IMR-90 (cell line): ENCODE results near the gene RCAN2. TPM values are rescaled to one million over a fixed set of nuclear protein-coding genes. Genes with fewer than 3 reads are reported as not detected.

Experiments used
- ATAC-seq: fragments of 200-7000 bp; cut with Tn5 transposase; 2 replicates; pipeline ENCODE4 v1.9.1; 2020; ENCODE audit warnings: low read depth, mild to moderate bottlenecking, moderate library complexity
- BruUV-seq: library from RNA; stranded (reverse); fragments of 400-500 nt; replicated peaks from 2 replicates; lab custom pipeline; 2021; lab: Mats Ljungman, UMichigan
- CTCF ChIA-PET: fragments of 300-600 bp; formaldehyde crosslinking; extraction: SDS; loops from one replicate; lab custom pipeline; 2021; ENCODE audit warnings: antibody characterized with exemption; lab: Yijun Ruan, JAX
- POLR2A ChIA-PET: fragments of 300-600 bp; sonication (Branson Sonifier 250); formaldehyde crosslinking; loops from one replicate; lab custom pipeline; 2022; ENCODE audit warnings: antibody characterized with exemption; ENCODE audit not compliant: unreplicated experiment; lab: Charles Lee
- DNase-seq: peaks from one replicate; pipeline ENCODE4 v3.0.0; 2013
- H2AFZ ChIP-seq: replicated peaks from 2 replicates; pipeline ENCODE3; 2013; ENCODE audit warnings: low read length, mild to moderate bottlenecking; ENCODE audit not compliant: poor library complexity
- H2AK5ac ChIP-seq: 2 replicates; pipeline ENCODE4 v1.6.1; 2013; ENCODE audit warnings: low read depth, low read length, inconsistent platforms
- H2AK9ac ChIP-seq: replicated peaks from 2 replicates; pipeline ENCODE3; 2013; ENCODE audit warnings: mild to moderate bottlenecking, low read depth, low read length, moderate library complexity; ENCODE audit not compliant: poor library complexity
- H2BK120ac ChIP-seq: 2 replicates; pipeline ENCODE4 v1.6.1; 2013; ENCODE audit warnings: low read depth, low read length, inconsistent platforms
- H2BK15ac ChIP-seq: 3 replicates; pipeline ENCODE4 v1.6.1; 2013; ENCODE audit warnings: low read depth, low read length, inconsistent platforms
- H2BK20ac ChIP-seq: 2 replicates; pipeline ENCODE4 v1.6.1; 2013; ENCODE audit warnings: low read depth, mild to moderate bottlenecking, inconsistent platforms, low read length, moderate library complexity
- H2BK5ac ChIP-seq: 2 replicates; pipeline ENCODE4 v1.6.1; 2013; ENCODE audit warnings: mild to moderate bottlenecking, low read depth, low read length, inconsistent platforms; ENCODE audit not compliant: poor library complexity, severe bottlenecking
- H3K14ac ChIP-seq: replicated peaks from 2 replicates; pipeline ENCODE4 v1.6.1; 2013; ENCODE audit warnings: low read depth, low read length, inconsistent platforms
- H3K18ac ChIP-seq: 2 replicates; pipeline ENCODE4 v1.6.1; 2013; ENCODE audit warnings: low read depth, low read length, control low read depth
- H3K23ac ChIP-seq: 2 replicates; pipeline ENCODE4 v1.6.1; 2013; ENCODE audit warnings: low read depth, low read length, inconsistent platforms
- H3K27ac ChIP-seq: 2 replicates; pipeline ENCODE4 v1.5.1; 2013; ENCODE audit warnings: mild to moderate bottlenecking, control low read depth, low read length; ENCODE audit not compliant: insufficient read depth
- H3K27me3 ChIP-seq: 2 replicates; pipeline ENCODE4 v1.6.1; 2013; ENCODE audit warnings: low read length; ENCODE audit not compliant: control insufficient read depth, insufficient read depth
- H3K36me3 ChIP-seq: 2 replicates; pipeline ENCODE4 v1.6.1; 2013; ENCODE audit warnings: low read length, mixed read lengths; ENCODE audit not compliant: control insufficient read depth, insufficient read depth
- H3K4ac ChIP-seq: 2 replicates; pipeline ENCODE4 v1.6.1; 2013; ENCODE audit warnings: low read depth, low read length, inconsistent platforms
- H3K4me1 ChIP-seq: 2 replicates; pipeline ENCODE4 v1.6.1; 2013; ENCODE audit warnings: low read length, mixed read lengths; ENCODE audit not compliant: control insufficient read depth, insufficient read depth
- H3K4me2 ChIP-seq: 2 replicates; pipeline ENCODE4 v1.6.1; 2013; ENCODE audit warnings: low read depth, mild to moderate bottlenecking, control low read depth, low read length, moderate library complexity
- H3K4me3 ChIP-seq: 2 replicates; pipeline ENCODE4 v1.5.1; 2013; ENCODE audit warnings: low read depth, mild to moderate bottlenecking, control low read depth, low read length, moderate library complexity; ENCODE audit not compliant: insufficient read depth
- H3K56ac ChIP-seq: 2 replicates; pipeline ENCODE4 v1.6.1; 2013; ENCODE audit warnings: low read length, inconsistent platforms; ENCODE audit not compliant: insufficient read depth; ENCODE audit errors: extremely low read depth
- H3K79me1 ChIP-seq, 2 experiments: 2 replicates each; pipeline ENCODE4 v1.6.1; 2013; ENCODE audit warnings: low read length in 2 of 2, inconsistent platforms in 1 of 2, low read depth in 1 of 2
- H3K9ac ChIP-seq: 2 replicates; pipeline ENCODE4 v1.6.1; 2013; ENCODE audit warnings: low read depth, low read length, control low read depth
- H3K9me1 ChIP-seq: 2 replicates; pipeline ENCODE4 v1.6.1; 2013; ENCODE audit warnings: low read length, inconsistent platforms; ENCODE audit not compliant: insufficient read depth
- H3K9me3 ChIP-seq: 2 replicates; pipeline ENCODE4 v1.6.1; 2013; ENCODE audit warnings: low read length; ENCODE audit not compliant: control insufficient read depth, insufficient read depth
- H4K20me1 ChIP-seq: 2 replicates; pipeline ENCODE4 v1.6.1; 2013; ENCODE audit warnings: low read length, inconsistent platforms; ENCODE audit not compliant: insufficient read depth
- H4K5ac ChIP-seq: 2 replicates; pipeline ENCODE4 v1.6.1; 2013; ENCODE audit warnings: mild to moderate bottlenecking, low read depth, low read length, control low read depth
- H4K8ac ChIP-seq, 2 experiments: 2 replicates each; pipeline ENCODE4 v1.6.1; 2013; ENCODE audit warnings: low read depth in 2 of 2, low read length in 2 of 2, control low read depth in 1 of 2, inconsistent platforms in 1 of 2
- H4K91ac ChIP-seq: 2 replicates; pipeline ENCODE4 v1.6.1; 2013; ENCODE audit warnings: low read depth, low read length, inconsistent platforms; ENCODE audit not compliant: insufficient read depth
- BHLHE40 ChIP-seq: fragments of 150-350 bp; IDR thresholded peaks from 2 replicates; pipeline ENCODE4 v1.6.1; 2016; ENCODE audit warnings: mild to moderate bottlenecking, low read depth, low read length
- CEBPB ChIP-seq: IDR thresholded peaks from 2 replicates; pipeline ENCODE4 v1.6.1; 2012; ENCODE audit warnings: low read depth, low read length, improper control_type of control experiment
- CHD1 ChIP-seq: IDR thresholded peaks from 2 replicates; pipeline ENCODE4 v1.6.1; 2012; ENCODE audit warnings: low read depth, low read length, improper control_type of control experiment
- CTCF ChIP-seq: conservative IDR thresholded peaks from 2 replicates; pipeline ENCODE4 v1.5.1; 2012; ENCODE audit warnings: mild to moderate bottlenecking, low read depth, low read length, improper control_type of control experiment
- ELK1 ChIP-seq: fragments of 150-350 bp; IDR thresholded peaks from 2 replicates; pipeline ENCODE4 v1.6.1; 2016; ENCODE audit warnings: low read depth, mild to moderate bottlenecking, low read length, moderate library complexity, borderline replicate concordance
- FOS ChIP-seq: fragments of 150-350 bp; IDR thresholded peaks from 2 replicates; pipeline ENCODE4 v1.6.1; 2016; ENCODE audit warnings: low read depth, low read length
- MAFK ChIP-seq: IDR thresholded peaks from 2 replicates; pipeline ENCODE4 v1.6.1; 2012; ENCODE audit warnings: low read depth, low read length, improper control_type of control experiment
- MAZ ChIP-seq: IDR thresholded peaks from 2 replicates; pipeline ENCODE4 v1.6.1; 2012; ENCODE audit warnings: low read depth, mild to moderate bottlenecking, low read length, improper control_type of control experiment, moderate library complexity, borderline replicate concordance
- MXI1 ChIP-seq: IDR thresholded peaks from 2 replicates; pipeline ENCODE4 v1.6.1; 2012; ENCODE audit warnings: low read depth, mild to moderate bottlenecking, low read length, moderate library complexity, borderline replicate concordance
- NFE2L2 ChIP-seq: fragments of 150-350 bp; IDR thresholded peaks from 2 replicates; pipeline ENCODE4 v1.6.1; 2016; ENCODE audit warnings: low read depth, mild to moderate bottlenecking, low read length
- POLR2A ChIP-seq: IDR thresholded peaks from 2 replicates; pipeline ENCODE4 v1.6.1; 2012; ENCODE audit warnings: mild to moderate bottlenecking, low read depth, low read length
- RAD21 ChIP-seq: IDR thresholded peaks from 2 replicates; pipeline ENCODE4 v1.6.1; 2012; ENCODE audit warnings: low read length, improper control_type of control experiment
- RCOR1 ChIP-seq: IDR thresholded peaks from 2 replicates; pipeline ENCODE4 v1.6.1; 2012; ENCODE audit warnings: mild to moderate bottlenecking, low read length, improper control_type of control experiment; ENCODE audit not compliant: insufficient replicate concordance
- RFX5 ChIP-seq: IDR thresholded peaks from 2 replicates; pipeline ENCODE4 v1.8.0; 2012; ENCODE audit warnings: low read depth, mild to moderate bottlenecking, low read length, moderate library complexity
- SMC3 ChIP-seq: fragments of 150-350 bp; IDR thresholded peaks from 2 replicates; pipeline ENCODE4 v1.6.1; 2016; ENCODE audit warnings: low read depth, mild to moderate bottlenecking, antibody characterized with exemption, low read length, moderate library complexity
- USF2 ChIP-seq: fragments of 150-350 bp; IDR thresholded peaks from 2 replicates; pipeline ENCODE4 v1.6.1; 2017; ENCODE audit warnings: mild to moderate bottlenecking, antibody characterized with exemption, low read length, low read depth
- WGBS, 2 experiments: methylation state at CpG; one replicate each; pipeline versions ENCODE4 v1.1.5 to v1.1.7; 2013; ENCODE audit warnings: missing lambda C conversion rate in 2 of 2; ENCODE audit not compliant: insufficient read length in 1 of 2; ENCODE audit errors: extremely low coverage in 2 of 2; 5-methylcytosine and 5-hydroxymethylcytosine counted together
- dilution Hi-C: fragments of 300-500 bp; cut with HindIII; formaldehyde crosslinking; loops from one replicate; pipeline ENCODE4 v1.14.3; 2018; ENCODE audit warnings: low sequenced_read_pairs; ENCODE audit not compliant: unreplicated experiment
- in situ Hi-C: fragments of 300-500 bp; cut with MboI; formaldehyde crosslinking; loops from 3 replicates; pipeline ENCODE4 v1.14.3; 2019; ENCODE audit warnings: low sequenced_read_pairs, inconsistent platforms, mixed read lengths
- intact Hi-C: fragments of 100-400 bp; cut with micrococcal nuclease; formaldehyde crosslinking; loops from 2 replicates; pipeline ENCODE4 v1.10.0; 2022
- polyA plus RNA-seq, 3 experiments: library from polyadenylated mRNA; depleted of rRNA; stranded (reverse); fragments of >200 nt; gene quantifications; 2 replicates each; pipeline ENCODE4 v1.2.3, GENCODE V29; 2012; ENCODE audit warnings: low replicate concordance in 1 of 3
- total RNA-seq: library from RNA; depleted of rRNA; stranded (reverse); fragments of >200 nt; gene quantifications from 2 replicates; pipeline ENCODE4 v1.2.3, GENCODE V29; 2012

RCAN2 gene
- total and polyA plus RNA-seq, 2 of the 4 experiments (the other 2 are of a cell fraction), result 1.3 to 1.8 TPM

GRCh38 chr6:46276576-46277142 is 214.6 kb downstream of the RCAN2 start:
- DNase-seq, result no peak
- in situ Hi-C loops, result no loop called here
- H3K9me1 ChIP-seq, result no peaks in the 10 kb centered on the region
- WGBS, 2 experiments, result no CpG with 5 or more reads among the region's 2 CpGs
- no peak overlapping the region for H2AK5ac ChIP-seq
- intact Hi-C loops, result no loop called here
- no peaks in the 10 kb centered on the region for H3K36me3 ChIP-seq
- no peak overlapping the region for H2BK5ac ChIP-seq
- no peaks in the 10 kb centered on the region for H3K9me3 ChIP-seq
- H2AFZ ChIP-seq, result no peak overlapping the region
- no peak overlapping the region for H3K4ac ChIP-seq
- no peak overlapping the region for H4K5ac ChIP-seq
- H3K56ac ChIP-seq, result no peak overlapping the region
- H3K79me1 ChIP-seq, result no peaks in the 10 kb centered on the region
- no peak overlapping the region for H2BK15ac ChIP-seq
- dilution Hi-C loops, result no loop called here
- ChIA-PET CTCF (no interaction called here), POLR2A (no interaction called here)
- H2BK120ac ChIP-seq, result no peak overlapping the region
- no peak overlapping the region for H4K8ac ChIP-seq
- no peak overlapping the region for H3K18ac ChIP-seq
- TF ChIP-seq RCOR1 (no peak), CEBPB (no peak), BHLHE40 (no peak), NFE2L2 (no peak), USF2 (no peak), RFX5 (no peak), ELK1 (no peak), RAD21 (no peak), CTCF (no peak), MAZ (no peak), CHD1 (no peak), POLR2A (no peak), SMC3 (no peak), MXI1 (no peak), FOS (no peak), MAFK (no peak)
- H3K4me1 ChIP-seq, result no peaks in the 10 kb centered on the region
- no peak overlapping the region for H2BK20ac ChIP-seq
- H3K4me3 ChIP-seq, result no peak overlapping the region
- no peaks in the 10 kb centered on the region for H3K27me3 ChIP-seq
- H3K23ac ChIP-seq, result no peak overlapping the region
- no peaks in the 10 kb centered on the region for H4K20me1 ChIP-seq
- H3K27ac ChIP-seq, result no peak overlapping the region
- no peak overlapping the region for H3K14ac ChIP-seq
- BruUV-seq, result no TSS peak
- ATAC-seq, result no peak
- no peak overlapping the region for H3K9ac ChIP-seq
- H4K91ac ChIP-seq, result no peak overlapping the region
- H2AK9ac ChIP-seq, result no peak overlapping the region
- H3K4me2 ChIP-seq, result no peak overlapping the region
